T-helper 1 cell treated with Interleukin-12 subunit alpha and Interleukin-12 subunit beta and Interleukin-4 antibody, amounts not matched to agents 30 ng/mL and 1 ng/mL, for 36 hours (primary cell): Measurements from ENCODE around the gene PITHD1. TPM values are rescaled to one million over a fixed set of nuclear protein-coding genes. Genes with fewer than 3 reads are reported as not detected.
"Not testable (repeated sequence)": the region's sequence is repeated elsewhere in the genome, so short reads cannot be mapped to it uniquely, and the experiment has no call there.

Source experiments
- intact Hi-C: fragments of 100-400 bp; cut with micrococcal nuclease; formaldehyde crosslinking; loops from one replicate; pipeline ENCODE4 v1.15.1; 2024
- total RNA-seq: library from RNA; stranded (reverse); gene quantifications from 2 replicates; pipeline ENCODE4 v1.2.3, GENCODE V29; 2022

PITHD1 gene, protein sequence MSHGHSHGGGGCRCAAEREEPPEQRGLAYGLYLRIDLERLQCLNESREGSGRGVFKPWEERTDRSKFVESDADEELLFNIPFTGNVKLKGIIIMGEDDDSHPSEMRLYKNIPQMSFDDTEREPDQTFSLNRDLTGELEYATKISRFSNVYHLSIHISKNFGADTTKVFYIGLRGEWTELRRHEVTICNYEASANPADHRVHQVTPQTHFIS
- total RNA-seq = 57.7 and 59.2 TPM in 2 replicates

DNA sequence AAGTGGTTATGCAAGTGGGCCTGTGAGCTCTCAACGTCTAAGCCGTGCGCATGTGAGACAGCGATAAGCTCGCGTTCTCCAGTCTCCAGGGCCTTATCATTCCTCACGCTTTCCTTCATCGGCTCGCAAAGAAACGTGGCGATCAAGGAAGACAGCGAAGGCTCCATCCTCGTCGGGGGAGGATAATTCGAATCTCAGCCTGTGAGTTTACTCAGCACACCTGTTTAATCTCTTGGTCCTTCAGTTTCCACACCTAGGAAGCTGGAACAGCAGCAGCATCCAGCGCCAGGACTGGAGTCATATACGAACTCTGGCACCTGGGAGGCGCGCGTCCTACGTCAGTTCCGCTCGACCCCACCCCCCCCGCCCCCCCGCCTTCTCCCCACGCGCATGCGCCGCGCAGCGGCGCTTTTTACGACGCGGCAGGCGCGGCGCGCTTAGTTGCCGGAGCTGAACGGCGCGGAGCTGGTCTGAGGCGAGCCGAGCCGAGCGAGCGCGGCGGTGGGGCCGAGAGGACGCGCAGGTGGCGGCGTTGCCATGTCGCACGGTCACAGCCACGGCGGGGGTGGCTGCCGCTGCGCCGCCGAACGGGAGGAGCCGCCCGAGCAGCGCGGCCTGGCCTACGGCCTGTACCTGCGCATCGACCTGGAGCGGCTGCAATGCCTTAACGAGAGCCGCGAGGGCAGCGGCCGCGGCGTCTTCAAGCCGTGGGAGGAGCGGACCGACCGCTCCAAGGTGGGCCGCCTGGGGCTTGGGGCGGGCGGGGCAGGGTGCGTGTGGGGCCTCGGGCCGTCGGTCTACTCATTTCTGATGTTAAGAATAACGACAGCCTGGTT is at the start of gene PITHD1:
TSS of gene PITHD1 (plus strand) at position 440 of the 836 bp plus-strand sequence. CDS start at position 538, 98 bp downstream.
- intact Hi-C loops = loop anchor here (1.0 to 2.0 kb wide), 7 partner anchors 13 to 202 kb away; partner anchors contain the start of genes ELOA, FUCA1, GALE and HMGCL

DNA sequence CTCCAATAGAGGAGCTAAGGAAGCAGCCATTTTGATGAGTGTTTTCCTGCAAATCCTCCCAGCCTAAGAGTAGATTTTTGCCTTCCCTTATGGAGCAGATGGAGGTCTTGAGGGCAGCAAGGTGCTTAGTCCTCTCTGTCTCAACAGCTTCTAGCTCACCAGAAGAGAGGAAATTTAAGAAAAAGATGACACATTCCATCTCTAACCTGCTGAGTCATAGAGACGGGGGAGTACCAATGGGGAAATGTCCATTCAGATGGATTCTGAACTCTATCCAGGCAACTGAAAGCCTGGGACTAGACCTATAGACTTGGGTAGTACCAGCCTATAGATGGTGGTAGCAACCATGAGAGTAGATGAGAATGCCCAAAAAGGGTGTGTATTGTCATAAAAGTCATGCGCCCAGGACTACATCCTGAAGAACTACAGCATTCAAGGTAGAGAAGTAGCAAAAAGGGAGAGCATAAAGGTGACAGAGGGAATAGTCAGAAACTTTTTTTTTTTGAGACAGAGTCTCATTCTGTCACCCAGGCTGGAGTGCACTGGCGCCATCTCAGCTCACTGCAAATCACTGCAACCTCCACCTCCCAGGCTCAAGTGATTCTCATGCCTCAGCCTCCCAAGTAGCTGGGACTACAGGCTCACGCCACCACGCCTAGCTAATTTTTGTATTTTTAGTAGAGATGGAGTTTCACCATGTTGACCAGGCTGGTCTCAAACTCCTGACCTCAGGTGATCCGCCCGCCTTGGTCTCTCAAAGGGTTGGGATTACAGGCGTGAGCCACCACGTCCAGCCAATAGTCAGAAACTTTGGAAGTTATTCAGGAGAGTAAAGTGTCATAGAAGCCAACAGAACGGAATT is 45.6 kb upstream of the PITHD1 start:
- intact Hi-C loops = no loop called here

DNA sequence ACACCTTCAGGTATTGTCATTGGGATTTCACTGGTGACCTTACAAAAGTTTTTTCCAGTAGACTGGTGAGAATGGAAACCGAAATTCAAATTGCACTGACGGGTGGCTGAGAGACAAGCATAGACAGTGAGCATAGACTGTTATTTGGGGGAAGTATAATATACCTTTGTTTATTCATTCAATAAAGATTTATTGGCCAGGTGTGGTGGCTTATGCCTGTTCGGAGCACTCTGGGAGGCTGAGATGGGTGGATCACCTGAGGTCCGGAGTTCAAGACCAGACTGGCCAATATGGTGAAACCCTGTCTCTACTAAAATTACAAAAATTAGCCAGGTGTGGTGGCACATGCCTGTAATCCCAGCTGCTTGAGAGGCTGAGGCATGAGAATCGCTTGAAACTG is 44.9 kb upstream of the PITHD1 start:
- intact Hi-C loops = not testable (repeated sequence)

DNA sequence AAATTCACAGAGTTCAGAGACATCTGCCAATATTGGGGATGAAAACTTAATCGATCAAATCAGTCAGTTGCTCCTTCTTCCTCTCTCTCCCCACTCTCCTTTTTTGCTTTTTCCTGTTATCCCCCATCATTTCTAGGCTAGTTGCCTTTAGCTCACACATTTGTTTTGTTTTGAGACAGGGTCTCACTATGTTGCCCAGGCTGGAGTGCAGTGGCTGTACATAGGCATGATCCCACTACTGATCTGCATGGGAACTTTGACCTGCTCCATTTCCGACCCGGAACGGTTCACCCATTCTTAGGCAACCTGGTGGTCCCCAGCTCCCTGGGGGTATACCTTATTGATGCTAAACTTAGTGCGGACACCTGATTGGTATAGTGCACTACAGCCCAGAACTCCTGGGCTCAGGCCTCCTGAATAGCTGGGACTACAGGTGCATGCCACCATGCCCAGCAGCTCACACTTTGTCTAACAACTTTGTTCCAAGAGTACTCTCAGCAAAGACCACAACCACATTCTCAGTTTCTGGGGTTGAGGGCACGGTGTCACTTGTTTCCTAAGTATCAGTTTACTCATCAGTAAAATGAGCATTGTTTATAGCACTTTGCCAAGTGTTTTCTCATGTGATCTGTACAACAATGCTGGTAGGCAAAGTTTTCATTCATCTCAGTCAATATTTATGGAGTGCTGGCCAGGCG is 41.6 kb upstream of the PITHD1 start:
- intact Hi-C loops = no loop called here

DNA sequence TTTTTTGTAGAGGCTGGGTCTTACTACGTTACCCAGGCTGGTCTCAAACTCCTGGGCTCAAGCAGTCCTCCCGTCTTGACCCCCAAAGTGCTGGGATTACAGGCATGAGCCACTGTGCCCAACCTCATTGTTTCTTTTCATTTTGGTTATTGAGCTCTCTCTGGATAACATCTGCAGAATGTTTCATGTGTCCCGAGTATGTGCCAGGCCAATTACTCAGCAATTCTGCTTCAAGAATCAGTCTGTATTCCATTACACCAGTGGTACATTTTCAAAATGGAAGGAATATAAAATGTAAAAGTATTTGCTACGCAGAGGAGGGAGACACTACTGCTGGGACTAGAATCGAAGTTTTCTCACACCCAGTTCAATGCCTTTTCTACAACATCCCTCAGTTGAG is 36.6 kb upstream of the PITHD1 start:
- intact Hi-C loops = loop anchor here (2.0 to 5.0 kb wide), 3 partner anchors 37 to 209 kb away; partner anchors contain the start of genes E2F2, GALE and PITHD1

DNA sequence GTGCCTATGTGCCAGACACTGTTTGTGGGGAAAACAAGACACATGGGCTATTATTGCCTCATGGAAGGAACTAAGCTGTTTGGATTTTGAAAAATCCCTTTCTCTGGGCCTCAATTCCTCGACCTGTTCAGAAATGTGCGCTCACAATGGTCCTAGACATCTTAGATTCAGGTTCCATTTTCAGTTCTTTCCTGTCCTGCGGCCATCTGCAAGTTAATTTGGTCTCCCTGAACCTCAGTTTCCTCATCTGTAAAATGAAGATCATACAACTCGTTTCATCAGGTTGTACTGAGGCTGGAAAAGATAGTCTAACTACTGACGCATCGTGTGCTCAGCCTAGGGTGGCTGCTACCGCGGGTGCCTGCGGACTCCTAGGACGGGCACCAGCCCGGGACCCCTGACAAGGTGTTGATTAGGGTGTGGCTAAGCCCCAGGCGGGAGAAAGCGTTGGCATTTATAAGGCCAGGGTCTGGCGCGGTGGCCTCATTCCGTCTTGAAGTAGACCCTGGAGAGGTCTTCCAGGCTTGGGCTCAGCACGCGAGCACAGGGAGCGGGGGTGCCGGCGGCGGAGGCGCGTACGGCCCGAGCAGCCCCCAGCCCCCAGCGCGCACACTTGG is 35.4 kb upstream of the PITHD1 start:
- intact Hi-C loops = loop anchor here (1.0 to 5.0 kb wide), 6 partner anchors 36 to 374 kb away; partner anchors contain the start of genes E2F2, GALE, PITHD1 and RPL11

DNA sequence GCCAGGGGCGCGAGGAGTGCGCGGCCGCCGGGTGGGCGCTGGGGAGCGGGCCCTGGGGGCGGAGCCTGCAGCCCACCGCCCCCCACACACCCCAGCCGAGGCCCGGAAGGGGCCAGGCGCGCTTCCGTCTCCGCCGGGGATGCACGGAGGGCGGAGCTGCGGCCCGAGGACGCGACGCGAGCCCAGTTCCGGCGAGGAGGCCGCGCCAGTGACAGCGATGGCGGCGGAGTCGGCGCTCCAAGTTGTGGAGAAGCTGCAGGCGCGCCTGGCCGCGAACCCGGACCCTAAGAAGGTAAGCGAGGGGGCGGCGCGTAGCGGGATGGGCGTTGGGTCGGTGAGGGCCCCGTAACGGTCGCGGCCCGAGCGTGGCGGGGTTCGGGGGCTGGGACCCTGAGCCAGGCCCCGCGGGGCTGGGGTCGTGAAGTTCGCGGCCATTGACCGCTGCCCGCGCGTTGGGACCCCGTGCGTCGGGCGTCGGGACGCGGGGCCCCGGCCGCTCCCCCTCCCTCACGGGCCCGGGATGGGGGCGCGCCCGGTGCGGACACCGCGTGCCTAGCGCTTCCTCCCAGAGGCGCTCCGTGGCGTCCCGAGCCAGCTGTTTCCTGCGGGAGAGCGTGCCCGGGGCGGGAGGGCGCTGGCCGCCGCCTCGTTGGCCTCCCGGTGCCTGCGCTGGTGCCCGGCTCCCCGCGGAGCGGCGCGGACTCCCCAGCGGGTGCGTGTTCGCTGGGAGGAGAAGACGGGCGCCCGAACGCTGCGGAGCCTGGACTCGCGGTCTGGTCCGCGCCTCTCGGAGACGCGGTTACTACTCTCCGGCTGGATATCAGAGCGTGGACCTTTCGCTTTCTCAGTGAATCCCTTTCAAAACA is 34.7 kb upstream of the PITHD1 start, which contains the start of gene ELOA:
TSS of gene ELOA (plus strand) at position 185 of the 866 bp plus-strand sequence. CDS start at position 218, 33 bp downstream.
- intact Hi-C loops = loop anchor here (1.0 to 5.0 kb wide), 7 partner anchors 29 to 375 kb away; partner anchors contain the start of genes E2F2, GALE, PITHD1 and RPL11

DNA sequence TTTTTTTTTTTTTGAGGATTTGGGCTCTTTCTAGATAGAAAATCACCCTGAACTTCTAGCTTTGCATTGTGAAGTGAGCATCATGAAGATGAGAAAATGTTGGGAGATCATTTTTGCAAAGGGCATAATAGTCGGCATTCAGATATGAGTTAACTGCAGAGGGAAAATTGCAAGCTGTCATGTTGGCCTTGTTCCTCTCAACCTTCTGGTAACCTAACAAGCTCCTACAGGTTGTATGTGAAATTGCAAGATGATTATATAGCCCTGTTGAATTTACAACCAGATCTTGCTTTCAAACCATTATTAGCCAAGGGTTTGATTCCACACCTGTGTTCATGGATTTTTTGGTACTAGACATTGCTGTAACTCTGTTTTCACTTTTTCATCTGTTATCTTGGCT is 32.7 kb upstream of the PITHD1 start:
- intact Hi-C loops = loop anchor here (1.0 to 5.0 kb wide), 3 partner anchors 27 to 214 kb away; partner anchors contain the start of genes ID3 and PNRC2

DNA sequence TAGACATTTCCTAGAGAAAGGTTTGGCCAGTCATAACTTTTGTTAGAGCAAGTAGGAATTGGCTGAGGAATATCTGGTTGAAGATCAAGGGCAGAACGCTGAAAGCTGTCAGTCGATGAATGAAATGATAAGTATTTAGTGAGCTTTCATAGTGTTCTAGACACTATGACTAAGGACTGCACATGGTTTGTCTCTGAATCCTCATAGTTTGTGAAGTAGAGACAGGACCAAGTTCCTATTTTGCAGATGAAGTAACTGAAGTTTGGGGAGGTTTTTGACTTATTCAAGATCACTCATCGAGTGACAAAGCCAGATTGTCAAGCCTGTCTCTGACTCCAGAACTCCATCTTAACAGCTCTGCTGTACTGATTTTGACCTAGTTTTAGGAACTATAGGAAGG is 30.2 kb upstream of the PITHD1 start:
- intact Hi-C loops = loop anchor here (5.0 kb wide), 1 partner anchor 191 kb away; the partner anchor contains the start of gene ID3

DNA sequence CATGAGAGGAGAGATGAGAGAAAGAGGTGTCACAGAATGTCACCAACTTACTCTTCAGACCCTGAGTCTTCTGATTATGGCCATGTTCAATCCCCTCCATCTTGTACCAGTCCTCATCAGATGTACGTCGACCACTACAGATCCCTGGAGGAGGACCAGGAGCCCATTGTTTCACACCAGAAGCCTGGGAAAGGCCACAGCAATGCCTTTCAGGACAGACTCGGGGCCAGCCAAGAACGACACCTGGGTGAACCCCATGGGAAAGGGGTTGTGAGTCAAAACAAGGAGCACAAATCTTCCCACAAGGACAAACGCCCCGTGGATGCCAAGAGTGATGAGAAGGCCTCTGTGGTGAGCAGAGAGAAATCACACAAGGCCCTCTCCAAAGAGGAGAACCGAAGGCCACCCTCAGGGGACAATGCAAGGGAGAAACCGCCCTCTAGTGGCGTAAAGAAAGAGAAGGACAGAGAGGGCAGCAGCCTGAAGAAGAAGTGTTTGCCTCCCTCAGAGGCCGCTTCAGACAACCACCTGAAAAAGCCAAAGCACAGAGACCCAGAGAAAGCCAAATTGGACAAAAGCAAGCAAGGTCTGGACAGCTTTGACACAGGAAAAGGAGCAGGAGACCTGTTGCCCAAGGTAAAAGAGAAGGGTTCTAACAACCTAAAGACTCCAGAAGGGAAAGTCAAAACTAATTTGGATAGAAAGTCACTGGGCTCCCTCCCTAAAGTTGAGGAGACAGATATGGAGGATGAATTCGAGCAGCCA is 27.0 kb upstream of the PITHD1 start:
- intact Hi-C loops = no loop called here

DNA sequence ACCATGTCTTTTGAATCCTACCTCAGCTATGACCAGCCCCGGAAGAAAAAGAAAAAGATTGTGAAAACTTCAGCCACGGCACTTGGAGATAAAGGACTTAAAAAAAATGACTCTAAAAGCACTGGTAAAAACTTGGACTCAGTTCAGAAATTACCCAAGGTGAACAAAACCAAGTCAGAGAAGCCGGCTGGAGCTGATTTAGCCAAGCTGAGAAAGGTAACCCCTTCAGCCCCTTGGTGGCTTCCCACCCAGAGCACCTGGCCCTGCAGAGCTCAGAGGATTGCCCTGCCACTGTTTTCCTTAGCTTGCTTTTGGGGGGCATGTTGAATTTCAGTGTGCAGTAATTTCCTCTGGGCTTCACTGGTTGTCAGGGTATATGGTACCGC is 26.4 kb upstream of the PITHD1 start:
- intact Hi-C loops = no loop called here

DNA sequence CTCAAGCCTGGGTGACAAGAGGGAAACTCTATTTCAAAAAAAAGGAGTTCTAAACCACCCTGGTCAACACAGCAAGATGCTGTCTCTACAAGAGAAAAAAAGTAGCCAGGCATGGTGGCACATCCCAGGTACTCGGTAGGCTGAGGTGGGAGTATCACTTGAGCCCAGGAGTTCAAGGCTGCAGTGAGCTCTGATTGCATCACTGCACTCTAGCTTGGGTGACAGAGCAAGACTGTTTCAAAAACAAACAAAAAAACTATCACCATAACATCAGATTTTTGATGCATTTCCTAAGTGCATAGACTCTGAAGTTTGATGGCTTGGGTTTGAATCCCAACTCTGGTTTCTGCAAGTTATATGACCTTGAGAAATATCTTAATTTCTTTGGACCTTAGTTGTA is 25.3 kb upstream of the PITHD1 start:
- intact Hi-C loops = no loop called here

DNA sequence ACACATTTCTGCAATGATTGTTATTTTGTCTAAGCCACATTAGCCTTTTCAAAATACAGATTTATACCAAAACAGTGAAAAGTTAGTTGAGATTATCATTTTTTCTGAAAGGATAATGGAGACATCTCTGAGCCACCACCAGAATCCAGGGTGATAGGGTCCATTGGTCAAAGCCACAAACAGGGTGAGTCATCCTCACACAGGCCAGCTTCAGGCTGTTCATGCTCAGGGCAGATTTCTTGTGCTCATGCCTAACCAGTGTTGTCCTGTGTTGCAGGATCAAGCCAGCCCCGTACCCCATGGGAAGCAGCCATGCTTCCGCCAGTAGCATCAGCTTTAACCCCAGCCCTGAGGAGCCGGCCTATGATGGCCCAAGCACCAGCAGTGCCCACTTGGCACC is 21.5 kb upstream of the PITHD1 start:
- intact Hi-C loops = no loop called here

DNA sequence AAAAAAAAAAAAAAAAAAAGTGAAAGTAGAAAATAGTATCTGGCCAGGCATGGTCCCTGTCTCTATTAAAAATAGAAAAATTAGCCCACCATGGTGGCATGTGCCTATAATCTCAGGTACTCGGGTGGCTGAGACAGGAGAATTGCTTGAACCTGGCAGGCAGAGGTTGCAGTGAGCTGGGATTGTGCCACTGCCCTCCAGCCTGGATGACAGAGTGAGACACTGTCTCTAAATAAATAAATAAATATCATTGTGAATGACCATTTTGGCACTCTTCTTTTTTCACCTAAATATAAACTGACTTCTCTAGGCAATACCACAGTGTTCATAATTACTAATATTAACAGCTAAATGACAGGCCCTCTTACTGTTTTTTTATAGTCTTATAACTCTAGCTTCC is 20.4 kb upstream of the PITHD1 start:
- intact Hi-C loops = no loop called here

DNA sequence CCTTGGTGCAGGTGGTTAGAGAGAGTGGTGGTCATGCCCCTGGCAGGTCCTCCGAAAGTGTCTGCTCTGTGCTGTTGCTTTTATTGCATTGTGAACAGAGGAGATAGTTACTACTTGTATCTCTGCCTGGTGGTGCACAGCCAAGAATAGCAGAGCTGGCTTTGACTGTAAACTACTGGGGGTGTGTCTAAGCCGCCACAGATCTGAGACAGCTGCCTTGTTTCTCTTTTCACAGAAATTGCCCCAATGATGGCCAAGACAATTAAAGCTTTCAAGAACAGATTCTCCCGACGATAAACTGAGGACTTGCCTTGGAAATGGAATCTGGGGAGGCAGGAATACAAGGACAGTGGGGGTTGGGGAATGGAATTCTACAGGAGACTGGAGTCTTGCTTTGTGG is 18.9 kb upstream of the PITHD1 start:
- intact Hi-C loops = no loop called here

DNA sequence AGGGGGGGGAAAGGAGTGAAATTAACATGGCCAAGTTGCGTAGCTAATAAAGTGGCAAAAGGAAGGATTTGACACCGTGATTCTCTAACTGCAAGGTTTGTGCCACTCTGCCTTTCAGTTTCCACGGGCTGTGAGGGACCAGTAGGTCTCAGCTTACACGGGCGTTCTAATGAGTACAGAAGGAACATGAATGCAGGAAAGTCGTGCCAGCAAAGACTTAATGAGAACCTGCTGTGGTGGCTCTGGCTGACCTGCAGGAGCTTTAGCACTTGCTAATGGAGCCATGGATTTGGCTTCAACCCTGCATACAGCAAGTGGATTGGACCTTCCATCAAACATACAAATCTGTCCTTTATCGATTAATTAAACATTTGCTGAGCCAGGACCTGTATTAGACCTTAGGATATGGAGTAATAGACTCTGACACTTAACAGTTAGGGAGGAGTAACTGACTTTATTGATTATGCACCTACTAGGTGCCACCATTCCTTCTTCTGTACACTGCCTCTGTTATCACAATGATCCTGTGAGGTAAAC is 15.1 kb upstream of the PITHD1 start:
- intact Hi-C loops = no loop called here

DNA sequence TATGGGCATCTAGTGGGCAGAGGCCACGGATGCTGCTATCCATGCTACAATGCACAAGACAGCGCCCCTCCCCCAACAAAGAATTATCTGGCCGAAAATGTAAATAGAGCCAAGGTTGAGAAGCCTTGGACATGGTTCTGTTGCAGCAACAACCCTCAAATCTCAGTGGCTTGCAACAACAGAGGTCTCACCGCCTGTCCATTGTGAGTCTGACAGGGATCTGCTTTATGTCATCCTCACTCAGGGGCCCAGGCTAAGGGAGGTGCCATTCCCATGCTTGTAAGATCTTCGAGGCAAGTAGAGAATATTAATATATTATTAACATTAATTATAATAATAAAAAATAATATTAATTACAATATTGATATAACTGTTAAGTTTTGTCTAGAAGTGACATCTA is 9.5 kb upstream of the PITHD1 start:
- intact Hi-C loops = no loop called here
